HG03103 (cell line): Measurements from ENCODE around the gene CUL7.

ENCODE experiments used
- ATAC-seq: cut with Tn5 transposase; IDR thresholded peaks from one replicate; pipeline ENCODE4 v1.9.1; 2021; ENCODE audit warnings: low read depth; ENCODE audit not compliant: unreplicated experiment

CUL7 gene

GRCh38 chr6:43077981-43078511 is 24.4 kb upstream of the CUL7 start:
- no peak for ATAC-seq

GRCh38 chr6:43077333-43077809 is 23.7 kb upstream of the CUL7 start:
- ATAC-seq: no peak

GRCh38 chr6:43076464-43077332 is 23.0 kb upstream of the CUL7 start:
- ATAC-seq: no peak

- ATAC-seq: no peak
Observed at GRCh38 chr6:43075670-43076463, 22.2 kb upstream of the CUL7 start, which contains the start of gene PTK7. Gene PTK7, plus strand, starts transcription at chr6:43076314. Its CDS starts 175 bp downstream, at chr6:43076489.

- ATAC-seq: no peak
Observed at GRCh38 chr6:43074847-43075669, 21.4 kb upstream of the CUL7 start.

- no peak for ATAC-seq
Observed at GRCh38 chr6:43070028-43070632, 16.5 kb upstream of the CUL7 start.

- no peak for ATAC-seq
Observed at GRCh38 chr6:43062818-43063217, 9.2 kb upstream of the CUL7 start.

- ATAC-seq: no peak
Observed at GRCh38 chr6:43061861-43062260, 8.2 kb upstream of the CUL7 start.

- no peak for ATAC-seq
Observed at GRCh38 chr6:43060755-43061633, 7.3 kb upstream of the CUL7 start.

GRCh38 chr6:43060034-43060754 is 6.5 kb upstream of the CUL7 start:
- ATAC-seq: no peak

- ATAC-seq: peak; percentile 85
Observed at GRCh38 chr6:43059168-43060033, 5.8 kb upstream of the CUL7 start, which contains the start of the genes KLC4 and MRPL2. Gene KLC4, plus strand, starts transcription at chr6:43059631. Its CDS starts 1,705 bp downstream, at chr6:43061336. Gene MRPL2, minus strand, starts transcription at chr6:43059434. Its CDS starts 53 bp downstream, at chr6:43059381.

- no peak for ATAC-seq
Observed at GRCh38 chr6:43058531-43058930, 4.9 kb upstream of the CUL7 start.

GRCh38 chr6:43055966-43056365 is 2.3 kb upstream of the CUL7 start:
- no peak for ATAC-seq

GRCh38 chr6:43054206-43054943 is 724 bp upstream of the CUL7 start:
- no peak for ATAC-seq

GRCh38 chr6:43052842-43053544 is 658 bp downstream of the CUL7 start:
- peak; percentile 12 for ATAC-seq
